ENCODE data around the gene AGTR1. TPM values are rescaled to one million over a fixed set of nuclear protein-coding genes. Genes with fewer than 3 reads are reported as not detected.

AGTR1 gene
- total RNA-seq, 2 experiments from 2014 or later = not detected

- H3K4me1 Mint-ChIP-seq (ENCODE audit: low read depth) = no peaks in the 10 kb centered on the region
- ChIA-PET CTCF (no interaction called here), POLR2A (no interaction called here)
- no peak for ATAC-seq (ENCODE audit: poor library complexity)
- Histone ChIP-seq H3K27me3 (ENCODE audit: control insufficient read depth in 1 of 2, insufficient read depth in 2 of 2, low read length in 2 of 2) (no peaks in the 10 kb centered on the region), H3K9me3 (ENCODE audit: control insufficient read depth in 1 of 2, insufficient read depth in 1 of 2, low read length in 2 of 2) (peaks cover 0 to 3% of the 10 kb centered on the region in 2 experiments), H3K4me3 (ENCODE audit: low read length) (no peak overlapping the region), H3K27ac (ENCODE audit: low read depth in 1 of 2, low read length in 2 of 2) (no peak overlapping the region), H3K36me3 (ENCODE audit: insufficient read depth, low read length) (no peaks in the 10 kb centered on the region), H3K4me1 (ENCODE audit: insufficient read depth, low read length) (no peaks in the 10 kb centered on the region)
- H3K36me3 Mint-ChIP-seq (ENCODE audit: low read depth) = no peaks in the 10 kb centered on the region
- H3K27ac Mint-ChIP-seq = no peak overlapping the region
- intact Hi-C loops (cut with DNase I, micrococcal nuclease) = no loop called here
- TF ChIP-seq CTCF (IDR thresholded peaks at IDR 0.05) = no peak
- no peaks in the 10 kb centered on the region for H3K27me3 Mint-ChIP-seq
- H3K4me3 Mint-ChIP-seq = no peak overlapping the region
- no peak for DNase-seq
- peaks cover 3% of the 10 kb centered on the region for H3K9me3 Mint-ChIP-seq
These were observed 61.7 kb downstream of the AGTR1 start for GRCh38 chr3:148759430-148759829.

GRCh38 chr3:148763156-148763680, 65.5 kb downstream of the AGTR1 start:
- TF ChIP-seq CTCF (IDR thresholded peaks at IDR 0.05) = no peak
- ATAC-seq (ENCODE audit: poor library complexity) (no peak), DNase-seq (no peak)
- intact Hi-C loops (cut with DNase I, micrococcal nuclease) = no loop called here
- no peak overlapping the region for H3K4me3 Mint-ChIP-seq
- H3K27ac ChIP-seq (ENCODE audit: low read depth in 1 of 2, low read length in 2 of 2) = no peak overlapping the region
- no peaks in the 10 kb centered on the region for H3K4me1 Mint-ChIP-seq (ENCODE audit: low read depth)
- H3K36me3 Mint-ChIP-seq (ENCODE audit: low read depth) = no peaks in the 10 kb centered on the region
- no peak overlapping the region for H3K27ac Mint-ChIP-seq
- no peak overlapping the region for H3K4me3 ChIP-seq (ENCODE audit: low read length)
- no peaks in the 10 kb centered on the region for H3K4me1 ChIP-seq (ENCODE audit: insufficient read depth, low read length)
- POLR2A ChIA-PET = no interaction called here
- peaks cover 3% of the 10 kb centered on the region for H3K9me3 Mint-ChIP-seq
- H3K36me3 ChIP-seq (ENCODE audit: insufficient read depth, low read length) = no peaks in the 10 kb centered on the region
- CTCF ChIA-PET = no interaction called here
- no peaks in the 10 kb centered on the region for H3K27me3 ChIP-seq (ENCODE audit: control insufficient read depth in 1 of 2, insufficient read depth in 2 of 2, low read length in 2 of 2)
- H3K9me3 ChIP-seq (ENCODE audit: control insufficient read depth in 1 of 2, insufficient read depth in 1 of 2, low read length in 2 of 2) = no peaks in the 10 kb centered on the region
- no peaks in the 10 kb centered on the region for H3K27me3 Mint-ChIP-seq

- H3K27me3 ChIP-seq (ENCODE audit: control insufficient read depth in 1 of 2, insufficient read depth in 2 of 2, low read length in 2 of 2) = no peaks in the 10 kb centered on the region
- Mint-ChIP-seq H3K9me3 (peaks cover 3% of the 10 kb centered on the region), H3K4me1 (ENCODE audit: low read depth) (no peaks in the 10 kb centered on the region), H3K36me3 (ENCODE audit: low read depth) (no peaks in the 10 kb centered on the region), H3K27me3 (no peaks in the 10 kb centered on the region), H3K27ac (no peak overlapping the region), H3K4me3 (no peak overlapping the region)
- no peaks in the 10 kb centered on the region for H3K4me1 ChIP-seq (ENCODE audit: insufficient read depth, low read length)
- TF ChIP-seq CTCF (IDR thresholded peaks at IDR 0.05) = no peak
- ATAC-seq (ENCODE audit: poor library complexity) (no peak), DNase-seq (no peak)
- ChIA-PET CTCF (no interaction called here), POLR2A (no interaction called here)
- H3K4me3 ChIP-seq (ENCODE audit: low read length) = no peak overlapping the region
- H3K36me3 ChIP-seq (ENCODE audit: insufficient read depth, low read length) = no peaks in the 10 kb centered on the region
- no peak overlapping the region for H3K27ac ChIP-seq (ENCODE audit: low read depth in 1 of 2, low read length in 2 of 2)
- intact Hi-C loops (cut with DNase I, micrococcal nuclease) = no loop called here
- H3K9me3 ChIP-seq (ENCODE audit: control insufficient read depth in 1 of 2, insufficient read depth in 1 of 2, low read length in 2 of 2) = no peaks in the 10 kb centered on the region
These were observed 66.6 kb downstream of the AGTR1 start for GRCh38 chr3:148763986-148764935.

Data from CD4-positive, alpha-beta T cell (primary cell).